VCaP (cell line): ENCODE data around the gene RNF186.
A peak's percentile ranks its signal among the peaks of the same experiment; 100 is the strongest.

Source experiments
- H3K27ac ChIP-seq: fragments of 450-650 bp; 2 replicates; pipeline ENCODE4 v1.5.1; 2017
- TF ChIP-seq, protein P1 (sequence below): fragments of 450-650 bp; conservative IDR thresholded peaks from 2 replicates; pipeline ENCODE4 v1.5.1; 2017; ENCODE audit warnings: mild to moderate bottlenecking, moderate library complexity

The RNF186 gene

DNA sequence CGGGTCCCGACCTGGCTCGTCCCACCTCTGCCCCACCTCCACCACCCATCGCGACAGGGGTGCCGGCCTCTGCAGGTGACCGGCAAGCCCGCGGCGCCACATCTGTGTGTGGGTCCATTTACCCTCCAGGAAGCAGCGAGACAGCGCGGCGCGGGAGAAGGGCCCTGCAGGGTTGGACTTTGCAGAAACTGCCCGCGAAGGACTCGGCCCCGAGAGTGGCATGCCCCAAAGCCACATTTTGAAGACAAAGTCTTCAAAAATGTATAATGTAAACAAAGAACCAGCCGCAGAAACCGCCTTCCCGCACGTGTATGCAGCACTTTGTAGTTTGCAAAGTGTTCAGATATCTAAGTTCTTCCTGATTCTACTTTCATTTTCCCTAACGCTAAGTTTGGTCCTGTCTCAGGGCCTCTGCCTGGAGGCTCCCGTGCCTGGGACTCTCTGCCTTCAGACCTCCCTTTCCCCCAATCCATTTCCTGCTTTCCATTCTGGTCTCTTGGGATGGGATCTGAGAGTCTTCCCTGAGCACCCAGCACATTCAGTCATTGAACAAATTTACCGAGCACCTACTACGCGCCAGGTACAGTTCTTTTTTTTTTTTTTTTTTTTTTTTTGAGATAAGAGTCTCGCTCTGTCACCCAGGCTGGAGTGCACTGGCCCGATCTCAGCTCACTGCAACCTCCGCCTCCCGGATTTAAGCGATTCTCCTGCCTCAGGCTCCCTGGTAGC is 14.8 kb downstream of the RNF186 start:
- H3K27ac ChIP-seq = peak overlapping the region; percentile 88
- TF ChIP-seq, protein P1, sequence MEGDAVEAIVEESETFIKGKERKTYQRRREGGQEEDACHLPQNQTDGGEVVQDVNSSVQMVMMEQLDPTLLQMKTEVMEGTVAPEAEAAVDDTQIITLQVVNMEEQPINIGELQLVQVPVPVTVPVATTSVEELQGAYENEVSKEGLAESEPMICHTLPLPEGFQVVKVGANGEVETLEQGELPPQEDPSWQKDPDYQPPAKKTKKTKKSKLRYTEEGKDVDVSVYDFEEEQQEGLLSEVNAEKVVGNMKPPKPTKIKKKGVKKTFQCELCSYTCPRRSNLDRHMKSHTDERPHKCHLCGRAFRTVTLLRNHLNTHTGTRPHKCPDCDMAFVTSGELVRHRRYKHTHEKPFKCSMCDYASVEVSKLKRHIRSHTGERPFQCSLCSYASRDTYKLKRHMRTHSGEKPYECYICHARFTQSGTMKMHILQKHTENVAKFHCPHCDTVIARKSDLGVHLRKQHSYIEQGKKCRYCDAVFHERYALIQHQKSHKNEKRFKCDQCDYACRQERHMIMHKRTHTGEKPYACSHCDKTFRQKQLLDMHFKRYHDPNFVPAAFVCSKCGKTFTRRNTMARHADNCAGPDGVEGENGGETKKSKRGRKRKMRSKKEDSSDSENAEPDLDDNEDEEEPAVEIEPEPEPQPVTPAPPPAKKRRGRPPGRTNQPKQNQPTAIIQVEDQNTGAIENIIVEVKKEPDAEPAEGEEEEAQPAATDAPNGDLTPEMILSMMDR = no peak

DNA sequence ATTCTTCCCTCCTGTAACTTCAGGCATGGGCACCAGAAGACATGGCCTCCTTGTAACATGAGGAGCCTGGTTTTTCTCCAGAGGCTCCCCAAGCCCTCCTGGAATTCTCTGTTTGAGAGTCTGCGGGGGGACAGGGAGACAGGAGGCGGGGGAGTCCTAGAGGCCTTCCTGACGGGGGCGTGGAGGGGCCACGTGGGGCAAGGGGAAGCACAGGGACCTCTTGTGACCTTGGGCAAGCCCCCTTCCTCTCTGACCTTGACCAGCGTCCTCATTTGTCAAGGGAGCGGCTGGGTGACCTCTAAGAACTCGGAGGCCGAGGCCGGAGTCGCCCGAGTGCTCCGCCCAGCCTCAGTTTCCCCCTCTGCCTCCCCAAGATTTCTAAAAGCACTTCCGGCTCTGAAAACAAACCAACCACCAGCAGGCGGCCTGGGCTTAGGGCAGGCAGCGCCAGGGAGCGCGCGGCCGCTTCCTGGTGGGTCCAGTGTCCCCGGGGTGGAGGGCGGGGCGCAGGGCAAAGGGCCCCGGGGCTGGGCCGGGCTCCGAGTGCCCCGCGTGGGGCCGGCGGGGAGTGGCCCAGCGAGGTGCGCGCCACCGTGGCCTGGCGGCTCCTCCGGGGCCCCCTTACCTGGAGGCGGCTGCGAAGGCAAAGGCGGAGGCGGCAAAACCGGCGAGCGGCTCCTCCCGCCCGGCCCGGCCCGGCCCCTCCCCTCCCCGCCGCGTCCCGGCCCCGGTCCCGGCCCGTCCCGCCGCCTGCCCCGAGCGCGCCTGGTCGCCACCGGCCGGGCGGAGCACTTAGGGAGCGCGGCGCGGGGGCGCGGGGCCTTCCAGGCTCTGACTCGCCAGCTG is 15.6 kb downstream of the RNF186 start, which contains the start of gene TMCO4:
Gene TMCO4, minus strand, starts transcription at position 687 of the 846 bp plus-strand sequence. CDS start 19,158 bp downstream, outside the sequence.
- peak within 1 kb of the TSS; percentile 88 for H3K27ac ChIP-seq
- TF ChIP-seq, protein P1 = peak; percentile 56

DNA sequence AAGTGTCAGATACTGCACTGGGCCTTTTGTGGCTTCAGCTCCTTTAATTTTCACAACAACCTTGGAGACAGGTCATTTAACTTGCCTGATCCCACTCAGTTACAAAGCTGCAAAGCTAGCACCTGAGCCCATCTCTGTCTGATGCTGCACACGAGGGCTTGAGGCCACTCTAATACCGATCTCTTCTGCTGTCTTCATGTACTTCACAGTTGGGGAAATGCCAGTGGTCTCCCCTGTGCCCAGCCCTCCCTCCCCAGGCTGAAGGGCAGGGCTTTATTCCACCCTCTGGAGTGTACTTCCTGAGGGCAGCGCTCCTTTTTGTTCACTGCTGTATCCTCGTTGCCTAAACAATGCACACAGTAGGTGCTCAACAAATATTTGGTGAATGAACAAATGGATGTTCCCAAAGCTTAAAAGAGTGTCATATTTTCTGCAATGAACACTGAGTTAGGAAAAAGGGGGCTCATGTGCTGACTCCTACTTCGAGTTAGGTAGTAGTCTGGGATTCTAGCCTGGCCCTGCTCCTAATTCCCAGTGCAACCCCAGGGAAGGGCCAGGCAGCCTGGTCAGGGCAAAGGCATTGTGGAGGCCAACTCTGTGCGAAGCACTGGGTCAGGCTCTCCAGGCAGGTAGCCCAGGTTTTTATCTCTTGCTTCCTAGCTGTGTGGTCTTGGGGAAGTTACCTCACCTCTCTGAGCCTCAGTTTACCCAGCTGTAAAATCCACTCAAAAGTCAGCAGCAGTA is 16.4 kb downstream of the RNF186 start:
- TF ChIP-seq, protein P1 = no peak

DNA sequence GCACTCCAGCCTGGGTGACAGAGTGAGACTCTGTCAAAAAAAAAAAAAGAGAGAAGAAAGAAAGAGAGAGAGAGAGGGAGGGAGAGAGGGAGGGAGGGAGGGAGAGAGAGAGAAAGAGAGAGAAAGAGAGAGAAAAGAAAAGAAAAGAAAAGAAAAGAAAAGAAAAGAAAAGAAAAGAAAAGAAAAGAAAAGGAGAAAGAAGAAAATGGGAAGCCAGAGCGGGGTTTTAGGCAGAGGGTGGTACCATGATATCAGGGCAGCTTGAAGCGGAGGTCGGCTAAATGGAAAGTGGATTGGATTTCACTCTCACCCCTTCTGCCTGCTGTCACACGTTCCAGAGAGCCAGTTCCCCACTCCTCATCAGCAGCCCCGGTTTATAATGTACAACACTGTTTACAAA is 17.3 kb downstream of the RNF186 start:
- TF ChIP-seq, protein P1 = no peak
- H3K27ac ChIP-seq = peak overlapping the region; percentile 88

More for the DNA sequence above, 16.4 kb downstream of the RNF186 start:
- peak overlapping the region; percentile 88 for H3K27ac ChIP-seq

DNA sequence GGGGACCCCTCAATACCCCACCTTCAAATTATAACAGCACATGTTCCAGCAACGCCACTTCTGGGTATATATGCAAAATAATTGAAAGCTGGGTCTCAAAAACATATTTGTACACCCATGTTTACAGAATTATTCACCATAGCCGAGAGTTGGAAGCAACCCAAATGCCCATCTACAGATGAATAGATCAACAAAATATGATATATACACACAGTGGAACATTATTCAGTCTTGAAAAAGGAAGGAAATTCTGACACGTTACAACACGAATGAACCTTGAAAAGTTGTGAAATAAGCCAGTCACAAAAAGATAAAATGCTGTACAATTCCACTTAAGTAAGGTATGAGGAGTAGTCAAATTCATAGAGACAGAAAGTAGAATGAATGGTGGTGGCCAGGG is 20.5 kb downstream of the RNF186 start:
- TF ChIP-seq, protein P1 = no peak
- H3K27ac ChIP-seq = no peak overlapping the region

DNA sequence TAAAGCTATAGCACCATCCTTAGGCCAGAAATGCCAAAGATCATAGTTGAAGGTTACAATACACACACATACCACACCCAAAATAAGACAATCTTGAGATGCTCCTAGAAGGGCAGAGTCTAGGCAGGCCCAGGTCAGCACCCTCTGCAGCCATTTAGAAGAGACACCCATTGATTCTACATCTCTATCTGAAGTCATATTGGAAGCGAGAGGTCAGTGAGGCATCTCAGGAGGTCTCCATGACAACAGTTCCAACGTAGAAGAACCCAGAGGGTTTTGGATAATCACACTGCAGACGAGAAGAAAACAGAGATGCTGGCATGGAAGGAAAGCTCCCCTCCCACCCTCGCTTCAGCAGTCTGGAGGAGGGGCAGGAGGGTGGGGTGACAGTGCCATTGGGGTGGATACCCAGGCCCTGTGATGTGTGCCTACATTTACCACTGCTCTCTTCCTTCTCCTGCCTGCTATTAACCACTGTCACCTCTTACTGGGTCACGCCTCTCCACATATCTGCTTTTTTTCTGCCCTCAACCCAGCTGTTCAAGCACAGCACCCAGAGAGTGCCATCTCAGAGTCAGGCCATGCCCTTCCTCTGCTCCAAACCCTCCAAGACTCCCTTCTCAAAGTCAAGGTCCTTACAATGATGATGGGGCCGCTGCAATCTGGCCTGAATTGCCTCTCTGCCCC is 21.6 kb downstream of the RNF186 start:
- no peak overlapping the region for H3K27ac ChIP-seq
- TF ChIP-seq, protein P1 = no peak
